ENCODE measurements around the gene SRSF3. TPM values are rescaled to one million over a fixed set of nuclear protein-coding genes. Genes with fewer than 3 reads are reported as not detected.

Gene SRSF3
- total RNA-seq, 1 donor from 2014 or later: 297 TPM

GRCh38 chr6:36607683-36608386, 13.7 kb downstream of the SRSF3 start:
- Histone ChIP-seq H3F3A (ENCODE audit: low read depth) (peaks cover 100% of the 10 kb centered on the region), H3K27ac (peak overlapping the region; percentile 79), H3K9ac (no peak overlapping the region), H3K4me2 (no peak overlapping the region), H2AFZ (replicated peaks) (no peak overlapping the region), H3K79me2 (ENCODE audit: low read depth) (peaks cover 70% of the 10 kb centered on the region), H3K36me3 (peaks cover 40% of the 10 kb centered on the region), H3K9me3 (ENCODE audit: low read depth) (no peaks in the 10 kb centered on the region), H4K20me1 (ENCODE audit: low read depth) (peaks cover 97% of the 10 kb centered on the region), H3K27me3 (no peaks in the 10 kb centered on the region), H3K4me3 (no peak overlapping the region), H3K4me1 (peaks cover 6% of the 10 kb centered on the region)
- H3K27me3 Mint-ChIP-seq (ENCODE audit: insufficient read depth, low read depth): peaks cover 6% of the 10 kb centered on the region
- TF ChIP-seq EZH2phosphoT487 (IDR thresholded peaks at IDR 0.05): no peak
- TF ChIP-seq EZH2 (IDR thresholded peaks at IDR 0.05): no peak
- no peak for TF ChIP-seq CTCF (IDR thresholded peaks at IDR 0.05)
- no peak for DNase-seq (ENCODE audit: low spot score)
- no peak overlapping the region for H3K27ac Mint-ChIP-seq
- H3K36me3 Mint-ChIP-seq: peaks cover 76% of the 10 kb centered on the region
- peaks cover 18% of the 10 kb centered on the region for H3K4me1 Mint-ChIP-seq
- H3K9me3 Mint-ChIP-seq: no peaks in the 10 kb centered on the region
- H3K4me3 Mint-ChIP-seq: no peak overlapping the region

- Histone ChIP-seq H3K9ac (no peak overlapping the region), H2AFZ (replicated peaks) (no peak overlapping the region), H3K36me3 (peaks cover 29% of the 10 kb centered on the region), H3K4me3 (no peak overlapping the region), H3K9me3 (ENCODE audit: low read depth) (no peaks in the 10 kb centered on the region), H3K79me2 (ENCODE audit: low read depth) (peaks cover 58% of the 10 kb centered on the region), H3F3A (ENCODE audit: low read depth) (peaks cover 97% of the 10 kb centered on the region), H3K4me2 (no peak overlapping the region), H3K27me3 (no peaks in the 10 kb centered on the region), H3K27ac (peak overlapping the region; percentile 79), H4K20me1 (ENCODE audit: low read depth) (peaks cover 92% of the 10 kb centered on the region), H3K4me1 (no peaks in the 10 kb centered on the region)
- Mint-ChIP-seq H3K27me3 (ENCODE audit: insufficient read depth, low read depth) (peaks cover 6% of the 10 kb centered on the region), H3K4me1 (peaks cover 18% of the 10 kb centered on the region), H3K36me3 (peaks cover 76% of the 10 kb centered on the region), H3K4me3 (no peak overlapping the region), H3K27ac (no peak overlapping the region), H3K9me3 (no peaks in the 10 kb centered on the region)
- DNase-seq (ENCODE audit: low spot score): no peak
- TF ChIP-seq EZH2 (IDR thresholded peaks at IDR 0.05) (no peak), EZH2phosphoT487 (IDR thresholded peaks at IDR 0.05) (no peak), CTCF (IDR thresholded peaks at IDR 0.05) (no peak)
Measured at GRCh38 chr6:36608788-36609563, 14.8 kb downstream of the SRSF3 start.

GRCh38 chr6:36609582-36609981, 15.4 kb downstream of the SRSF3 start:
- Histone ChIP-seq H3K27me3 (no peaks in the 10 kb centered on the region), H3K79me2 (ENCODE audit: low read depth) (peaks cover 52% of the 10 kb centered on the region), H3K4me2 (no peak overlapping the region), H3K9ac (no peak overlapping the region), H3K36me3 (peaks cover 25% of the 10 kb centered on the region), H3K27ac (no peak overlapping the region), H2AFZ (replicated peaks) (no peak overlapping the region), H3K4me3 (no peak overlapping the region), H3F3A (ENCODE audit: low read depth) (peaks cover 97% of the 10 kb centered on the region), H3K4me1 (no peaks in the 10 kb centered on the region), H3K9me3 (ENCODE audit: low read depth) (no peaks in the 10 kb centered on the region), H4K20me1 (ENCODE audit: low read depth) (peaks cover 86% of the 10 kb centered on the region)
- no peak for DNase-seq (ENCODE audit: low spot score)
- Mint-ChIP-seq H3K4me1 (peaks cover 12% of the 10 kb centered on the region), H3K4me3 (no peak overlapping the region), H3K27me3 (ENCODE audit: insufficient read depth, low read depth) (peaks cover 6% of the 10 kb centered on the region), H3K27ac (no peak overlapping the region), H3K9me3 (no peaks in the 10 kb centered on the region), H3K36me3 (peaks cover 70% of the 10 kb centered on the region)
- TF ChIP-seq EZH2phosphoT487 (IDR thresholded peaks at IDR 0.05): no peak
- TF ChIP-seq EZH2 (IDR thresholded peaks at IDR 0.05): no peak
- TF ChIP-seq CTCF (IDR thresholded peaks at IDR 0.05): no peak

Data from neural progenitor cell (in vitro differentiated cells).